ENCODE results near the gene SUSD3. TPM values are rescaled to one million over a fixed set of nuclear protein-coding genes. Genes with fewer than 3 reads are reported as not detected.

Gene SUSD3
- 2.0 TPM for total RNA-seq
- long read RNA-seq, partial matches to known transcripts = 0 of 1 reads
- long read RNA-seq, other reads (novel, unspliced or antisense) = 0 of 1 reads

DNA sequence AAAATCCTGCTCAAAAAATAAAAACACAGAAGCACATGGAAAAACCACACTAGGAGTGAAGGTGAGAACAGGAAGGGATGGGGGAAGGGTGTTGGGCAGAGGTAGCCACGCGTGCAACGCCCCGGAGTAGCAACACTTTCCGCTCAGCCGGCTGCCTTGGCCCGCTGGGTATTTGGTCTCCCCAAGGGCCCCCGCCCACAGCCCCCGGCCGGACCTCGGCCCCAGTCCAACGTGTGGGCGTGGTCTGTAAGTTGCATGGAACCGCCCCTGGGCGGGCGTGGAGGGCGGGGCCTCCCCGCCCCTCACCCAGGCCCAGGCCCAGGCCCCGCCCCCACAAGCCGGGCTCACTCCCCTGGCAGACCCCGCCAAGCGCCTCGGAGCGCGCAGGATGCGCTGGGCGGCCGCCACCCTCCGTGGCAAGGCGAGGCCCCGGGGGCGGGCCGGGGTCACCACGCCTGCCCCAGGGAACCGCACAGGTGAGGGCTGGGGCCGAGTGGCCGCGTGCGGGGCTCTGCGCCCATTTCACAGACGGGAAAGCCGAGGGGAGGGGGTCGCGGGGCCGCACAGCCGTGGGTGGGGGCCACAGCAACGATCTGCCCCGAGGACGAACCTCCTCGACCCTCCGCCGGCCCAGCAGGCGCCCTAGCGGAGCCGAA lies at the start of gene SUSD3:
Gene SUSD3, plus strand, starts transcription at position 347 of the 656 bp plus-strand sequence. Its CDS starts 42 bp downstream, at position 389.
- no peak for DNase-seq (ENCODE audit: low spot score)

DNA sequence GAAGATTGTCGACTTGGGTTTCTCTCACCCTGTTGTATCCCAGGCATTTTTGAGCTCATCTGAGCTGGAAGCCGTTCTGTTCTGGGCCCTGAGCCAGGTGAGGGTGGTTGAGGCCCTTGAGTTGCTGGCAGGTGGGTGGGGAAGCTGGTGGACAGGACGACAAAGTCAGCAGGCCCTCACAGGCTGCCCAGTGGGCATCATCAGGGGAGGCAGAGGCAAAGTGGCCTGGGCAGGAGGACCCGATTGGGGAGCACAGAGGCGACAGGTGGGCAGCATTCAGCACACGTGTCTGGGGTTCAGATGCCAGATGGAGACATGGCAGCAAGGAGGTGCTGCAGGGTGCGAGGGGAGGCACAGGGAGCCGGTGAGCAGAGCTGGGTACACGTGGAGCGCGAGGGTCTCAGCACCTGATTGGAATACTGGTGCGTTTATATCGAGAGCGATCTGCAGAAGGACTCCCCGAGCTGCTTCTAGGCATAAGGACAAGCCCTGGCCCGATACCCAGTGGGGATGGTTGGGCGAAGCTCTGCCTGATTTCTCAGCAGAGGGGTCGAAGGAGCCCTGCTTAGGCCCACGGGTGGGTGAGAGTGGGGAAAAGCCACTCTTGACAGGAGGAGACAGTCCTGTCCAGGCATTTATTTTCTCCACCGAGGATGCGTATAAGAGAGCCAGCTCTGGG lies 49.0 kb upstream of the SUSD3 start:
- peak; percentile 82 for DNase-seq (ENCODE audit: low spot score)

DNA sequence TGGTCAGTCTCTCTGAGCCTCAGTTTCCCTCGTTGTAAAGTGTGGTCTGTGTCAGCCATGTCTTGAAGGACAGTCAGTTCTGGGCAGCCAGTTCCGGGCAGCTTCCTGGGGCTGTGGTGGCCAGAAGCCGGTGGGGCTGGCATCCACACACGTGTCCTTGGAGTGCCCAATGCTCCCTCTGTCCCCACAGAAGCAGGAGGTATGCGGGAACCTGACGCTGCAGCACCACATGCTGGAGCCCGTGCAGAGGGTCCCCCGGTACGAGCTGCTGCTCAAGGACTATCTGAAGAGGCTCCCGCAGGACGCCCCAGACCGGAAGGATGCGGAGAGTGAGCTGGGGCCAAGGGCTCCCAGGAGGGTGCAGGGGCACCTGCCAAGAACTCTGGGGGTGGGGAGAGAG lies 48.4 kb upstream of the SUSD3 start:
- DNase-seq (ENCODE audit: low spot score) = peak; percentile 55

DNA sequence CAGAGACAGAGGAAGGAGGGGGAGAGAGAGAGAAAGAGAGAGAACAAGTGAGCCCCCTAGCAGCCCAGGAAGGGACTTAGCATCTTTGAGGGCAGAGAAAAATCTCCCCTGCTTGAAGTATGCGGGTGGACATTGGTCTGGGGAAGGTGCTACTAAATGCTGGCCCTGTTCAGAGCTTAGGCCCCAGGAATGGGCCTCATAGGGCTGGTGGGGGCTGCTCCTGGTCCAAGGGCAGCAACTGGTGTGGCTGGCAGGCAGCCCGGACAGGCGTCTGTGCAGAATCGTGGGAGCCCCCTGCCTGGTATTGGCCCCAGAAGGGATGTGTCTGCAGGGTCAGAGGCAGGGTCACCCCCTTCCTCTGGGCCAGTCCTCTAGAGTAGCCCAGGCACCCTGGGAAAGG lies 47.8 kb upstream of the SUSD3 start:
- DNase-seq (ENCODE audit: low spot score) = no peak

DNA sequence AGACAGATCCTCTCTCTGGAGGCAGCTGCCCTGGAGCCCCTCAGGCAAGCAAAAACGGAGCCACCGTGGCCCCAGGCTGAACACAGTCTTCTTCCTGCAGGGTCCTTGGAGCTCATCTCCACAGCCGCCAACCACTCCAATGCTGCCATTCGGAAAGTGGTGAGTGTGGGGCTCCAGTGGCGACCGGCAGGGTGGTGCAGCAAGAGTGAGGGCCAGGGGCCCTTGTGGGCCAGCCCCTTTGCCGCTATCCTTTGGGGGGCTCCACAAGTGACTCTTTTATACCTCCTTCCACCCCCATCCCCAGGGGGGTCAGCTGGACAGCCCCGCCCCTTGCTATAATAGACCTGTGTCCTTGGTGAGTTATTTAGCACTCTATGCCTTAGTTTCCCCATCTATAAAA lies 47.4 kb upstream of the SUSD3 start:
- DNase-seq (ENCODE audit: low spot score) = peak; percentile 87

DNA sequence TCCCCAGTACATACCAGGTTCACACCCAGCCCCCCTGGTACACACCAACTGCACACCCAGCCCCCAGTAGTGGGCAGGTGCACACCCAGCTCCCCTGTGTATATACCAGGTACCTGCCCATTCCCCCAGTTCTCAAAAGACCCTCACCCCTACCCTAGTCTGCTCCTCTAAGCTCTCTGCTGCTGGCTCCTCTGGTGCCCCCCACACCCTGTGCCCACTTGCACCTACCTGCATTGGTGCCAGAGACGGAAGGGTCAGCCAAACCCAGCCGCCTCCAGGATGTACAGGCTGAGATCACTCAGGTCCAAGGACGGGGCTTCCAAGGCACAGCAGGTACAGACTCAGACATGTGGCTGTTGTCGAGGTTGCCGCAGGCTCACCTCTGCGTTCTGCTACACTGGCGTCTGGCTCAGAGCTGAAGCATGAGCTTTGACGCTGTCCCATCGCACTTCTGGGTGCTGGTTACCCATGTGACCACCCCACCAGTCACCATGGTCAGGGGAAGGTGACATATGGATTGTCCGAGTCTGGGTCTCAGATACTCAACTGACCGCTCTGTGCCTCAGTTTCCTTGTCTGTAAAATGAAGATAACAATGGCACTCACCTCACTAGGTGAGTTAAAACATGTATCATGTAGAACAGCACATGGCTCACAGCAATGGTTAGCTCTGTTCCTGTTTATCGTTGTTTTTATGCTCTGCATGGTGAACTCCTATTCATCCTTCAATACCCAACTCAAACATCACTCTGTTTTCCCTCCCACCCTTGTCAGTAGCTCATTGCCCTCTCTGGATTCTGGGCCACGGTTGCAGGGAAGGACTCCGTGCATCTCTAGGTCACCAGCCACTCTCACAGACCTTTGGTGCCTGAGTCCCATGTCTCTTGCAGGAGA lies 45.3 kb upstream of the SUSD3 start:
- DNase-seq (ENCODE audit: low spot score) = peak; percentile 65

DNA sequence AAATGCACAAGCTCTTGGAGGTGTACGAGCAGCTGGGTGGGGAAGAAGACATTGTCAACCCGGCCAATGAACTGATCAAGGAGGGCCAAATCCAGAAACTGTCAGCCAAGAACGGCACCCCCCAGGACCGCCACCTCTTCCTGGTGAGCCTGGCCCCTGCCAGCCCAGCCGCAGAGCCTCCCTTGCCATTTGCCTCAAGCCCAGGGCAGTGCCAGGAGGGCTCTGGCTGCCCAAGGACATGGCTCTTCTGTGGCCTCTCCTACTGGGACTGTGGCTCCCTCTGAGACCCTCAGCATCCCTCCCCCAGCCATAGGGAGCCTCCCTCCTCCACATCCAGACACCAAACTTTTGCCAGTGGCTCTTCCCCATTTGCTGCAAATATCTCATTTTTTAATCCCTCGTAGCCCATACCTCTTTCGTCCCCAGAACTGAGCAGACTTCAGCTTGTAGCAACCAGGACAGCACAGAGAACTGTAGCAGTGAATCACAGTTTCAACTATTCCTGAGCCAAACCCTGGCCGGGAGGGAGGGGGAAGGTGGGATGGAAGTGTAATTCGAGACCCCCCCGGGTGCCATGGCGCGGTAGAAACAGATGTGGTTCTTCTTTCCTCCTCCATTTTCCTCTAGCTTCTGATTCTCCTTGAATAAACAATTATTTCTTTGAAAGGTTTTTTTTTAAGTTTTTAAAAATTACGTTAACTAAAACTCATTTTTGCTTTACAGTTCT lies 44.5 kb upstream of the SUSD3 start:
- peak; percentile 87 for DNase-seq (ENCODE audit: low spot score)

DNA sequence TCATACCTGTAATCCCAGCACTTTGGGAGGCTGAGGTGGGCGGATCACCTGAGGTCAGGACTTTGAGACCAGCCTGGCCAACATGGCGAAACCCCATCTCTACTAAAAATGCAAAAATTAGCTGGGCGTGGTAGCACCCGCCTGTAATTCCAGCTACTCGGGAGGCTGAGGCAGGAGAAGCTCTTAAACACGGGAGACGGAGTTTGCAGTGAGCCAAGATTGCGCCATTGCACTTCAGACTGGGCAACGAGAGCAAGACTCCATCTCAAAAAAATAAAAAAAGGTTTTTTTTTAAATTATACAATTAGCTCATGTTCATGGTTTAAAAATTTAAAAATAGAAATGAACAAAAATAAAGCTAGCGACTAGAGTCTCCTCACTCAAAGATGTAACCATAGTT lies 43.3 kb upstream of the SUSD3 start:
- DNase-seq (ENCODE audit: low spot score) = peak; percentile 14

DNA sequence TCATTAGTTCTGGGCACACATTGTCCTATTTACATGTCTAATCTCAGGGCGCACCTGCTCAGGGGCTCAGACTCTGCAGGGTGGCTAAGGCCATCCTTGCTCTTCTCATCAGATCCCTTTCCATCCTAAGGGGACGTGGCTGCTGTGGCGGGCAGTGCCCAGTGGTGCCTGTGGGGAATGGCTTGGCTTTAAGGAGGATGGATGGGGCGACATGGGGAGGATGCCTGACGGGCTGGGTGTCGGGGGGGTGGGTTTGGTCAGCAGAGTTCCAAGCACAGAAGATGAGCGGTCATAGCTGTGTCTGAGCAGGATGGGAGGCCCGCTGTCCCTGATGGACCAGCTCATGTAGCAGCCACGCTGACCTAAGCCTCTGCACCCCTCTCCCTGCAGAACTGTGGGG lies 40.9 kb upstream of the SUSD3 start:
- DNase-seq (ENCODE audit: low spot score) = peak; percentile 67

DNA sequence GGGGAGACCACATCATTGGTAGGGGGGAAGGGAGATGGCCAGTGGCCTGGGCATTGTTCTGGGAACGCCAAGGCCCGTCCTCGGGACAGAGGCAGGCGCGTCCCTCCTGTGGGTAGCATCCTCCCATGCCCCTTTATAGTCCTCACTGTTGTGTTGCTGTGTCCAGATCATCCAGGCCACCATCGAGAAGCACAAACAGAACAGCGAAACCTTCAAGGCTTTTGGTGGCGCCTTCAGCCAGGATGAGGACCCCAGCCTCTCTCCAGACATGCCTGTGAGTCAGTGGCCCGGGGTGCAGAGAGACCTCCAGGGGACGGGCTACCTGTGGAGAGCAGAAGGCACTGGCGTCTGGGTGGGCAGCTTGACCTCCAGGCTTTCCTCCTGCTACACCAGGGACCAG lies 38.4 kb upstream of the SUSD3 start:
- peak; percentile 75 for DNase-seq (ENCODE audit: low spot score)

DNA sequence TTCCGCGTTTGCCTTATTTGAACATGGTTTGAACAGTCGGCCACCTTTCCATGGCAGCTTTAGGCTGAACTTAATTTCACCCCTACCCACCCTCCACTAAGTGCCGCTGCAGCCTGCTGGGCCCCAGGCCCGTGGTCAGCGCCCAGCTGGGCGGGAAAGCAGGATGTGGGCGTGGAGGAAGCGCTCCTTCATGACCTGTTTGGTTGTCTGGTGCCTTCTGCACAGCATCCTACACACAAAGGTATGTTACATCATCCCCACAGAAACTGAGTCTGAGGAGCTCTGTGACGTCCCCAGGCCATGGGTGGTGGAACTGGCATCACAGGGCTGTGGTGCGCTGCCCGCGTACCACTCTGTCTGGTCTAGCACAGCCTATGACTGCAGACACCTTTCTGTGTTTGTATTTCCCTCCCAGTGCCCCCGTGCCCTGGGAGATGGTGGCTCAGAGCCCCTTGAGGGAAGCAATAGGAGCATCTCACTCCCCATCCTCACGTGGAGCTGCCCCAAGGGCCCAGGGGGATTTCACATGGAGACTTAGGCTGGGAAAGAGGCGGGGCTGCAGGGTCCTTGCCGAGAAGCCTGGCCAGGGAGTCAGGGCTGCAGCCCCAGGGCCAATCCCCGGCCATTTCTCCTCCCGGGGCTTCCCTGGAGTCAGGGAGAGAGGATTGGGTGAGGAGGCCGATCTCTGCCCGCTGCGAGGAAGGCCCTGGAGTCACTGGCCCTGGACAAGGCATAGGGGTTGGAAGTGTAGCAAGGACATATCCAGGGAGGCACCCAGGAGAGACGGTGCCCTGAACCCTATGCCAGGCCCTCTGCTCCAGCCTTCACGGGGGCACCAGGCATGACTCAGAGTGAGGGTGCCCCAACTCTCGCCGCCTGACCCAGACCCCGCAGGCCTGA lies 37.5 kb upstream of the SUSD3 start:
- DNase-seq (ENCODE audit: low spot score) = peak; percentile 65

DNA sequence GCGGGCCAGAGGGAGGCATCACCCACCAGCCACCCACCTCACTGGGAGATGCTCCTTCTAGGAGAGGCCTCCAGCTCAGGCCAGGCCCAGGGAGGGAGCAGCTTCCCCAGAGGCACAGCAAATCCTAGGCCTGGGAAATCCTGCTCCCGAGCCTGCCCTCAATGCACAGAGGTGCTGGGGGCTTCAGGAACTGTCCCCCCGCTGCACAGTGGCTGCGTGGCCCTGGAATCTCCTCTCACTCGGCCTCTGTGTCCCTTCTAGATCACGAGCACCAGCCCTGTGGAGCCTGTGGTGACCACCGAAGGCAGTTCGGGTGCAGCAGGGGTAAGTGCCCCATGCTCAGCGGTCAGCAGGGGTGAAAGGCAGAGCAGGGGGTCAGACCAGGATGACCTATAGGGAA lies 36.4 kb upstream of the SUSD3 start:
- no peak for DNase-seq (ENCODE audit: low spot score)

DNA sequence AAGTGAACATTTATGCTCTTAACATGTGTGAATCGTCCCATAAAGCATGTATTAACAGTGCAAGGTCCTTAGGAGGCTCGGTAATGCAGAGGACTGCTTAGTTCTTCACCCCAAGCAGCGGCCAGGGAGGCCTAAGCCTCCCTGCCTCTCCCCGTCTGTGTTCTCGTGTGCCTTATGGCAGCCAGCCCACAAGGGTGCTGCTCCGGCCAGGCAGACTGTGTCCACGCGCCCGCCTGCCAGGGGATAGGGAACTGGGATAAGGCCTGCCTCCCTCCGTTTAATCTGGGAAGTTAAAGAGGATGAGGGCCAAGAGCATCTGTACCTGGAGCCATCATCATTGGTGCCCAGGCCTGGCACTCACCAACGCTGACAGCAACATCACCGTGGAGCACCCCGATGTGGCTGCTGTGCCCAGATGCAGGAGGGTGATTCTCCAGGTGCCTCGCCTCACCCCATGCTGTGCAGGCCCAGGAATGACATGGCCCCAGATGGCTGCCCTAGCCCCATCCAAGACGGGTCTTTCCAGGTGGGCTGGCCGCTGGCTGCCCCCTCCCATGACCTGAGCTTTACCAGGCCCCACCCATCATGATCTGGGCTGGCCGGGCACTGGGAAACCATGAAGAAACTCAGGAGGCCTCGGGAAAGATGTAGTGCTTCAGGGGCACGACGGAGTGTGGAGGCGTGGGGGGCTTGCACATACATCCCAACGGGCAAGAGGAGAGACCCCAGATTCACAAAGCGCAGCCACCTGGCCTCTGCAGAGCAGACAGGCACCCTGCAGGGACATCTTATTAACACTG lies 35.6 kb upstream of the SUSD3 start:
- no peak for DNase-seq (ENCODE audit: low spot score)

DNA sequence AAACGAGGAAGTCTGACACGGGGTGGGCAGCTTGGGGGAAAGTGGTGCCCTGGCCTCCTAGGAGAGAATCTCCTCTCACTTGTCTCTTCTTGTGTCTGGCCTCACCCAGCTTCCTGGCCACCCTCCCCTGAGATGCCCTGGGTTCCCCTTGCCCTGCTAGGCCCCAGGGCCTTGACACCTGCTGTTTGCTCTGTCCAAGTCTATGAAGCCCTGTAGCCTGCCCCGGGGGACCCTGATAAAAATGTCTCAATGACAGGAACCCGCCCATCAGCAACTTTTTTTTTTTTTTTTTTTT lies 35.0 kb upstream of the SUSD3 start:
- no peak for DNase-seq (ENCODE audit: low spot score)

DNA sequence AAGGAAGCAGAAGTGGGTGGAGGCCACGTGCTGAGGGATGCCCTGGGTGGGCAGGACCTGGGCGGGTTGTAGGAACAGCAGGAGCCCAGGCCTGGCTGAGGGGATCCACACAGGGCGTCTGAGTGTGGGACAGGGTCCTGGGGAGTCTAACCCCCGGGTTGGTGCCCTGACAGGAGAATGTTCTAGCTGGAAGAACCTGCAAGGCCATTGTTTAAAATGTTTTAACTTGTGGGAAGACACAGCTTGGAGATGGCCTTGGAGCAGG lies 33.9 kb upstream of the SUSD3 start:
- no peak for DNase-seq (ENCODE audit: low spot score)

DNA sequence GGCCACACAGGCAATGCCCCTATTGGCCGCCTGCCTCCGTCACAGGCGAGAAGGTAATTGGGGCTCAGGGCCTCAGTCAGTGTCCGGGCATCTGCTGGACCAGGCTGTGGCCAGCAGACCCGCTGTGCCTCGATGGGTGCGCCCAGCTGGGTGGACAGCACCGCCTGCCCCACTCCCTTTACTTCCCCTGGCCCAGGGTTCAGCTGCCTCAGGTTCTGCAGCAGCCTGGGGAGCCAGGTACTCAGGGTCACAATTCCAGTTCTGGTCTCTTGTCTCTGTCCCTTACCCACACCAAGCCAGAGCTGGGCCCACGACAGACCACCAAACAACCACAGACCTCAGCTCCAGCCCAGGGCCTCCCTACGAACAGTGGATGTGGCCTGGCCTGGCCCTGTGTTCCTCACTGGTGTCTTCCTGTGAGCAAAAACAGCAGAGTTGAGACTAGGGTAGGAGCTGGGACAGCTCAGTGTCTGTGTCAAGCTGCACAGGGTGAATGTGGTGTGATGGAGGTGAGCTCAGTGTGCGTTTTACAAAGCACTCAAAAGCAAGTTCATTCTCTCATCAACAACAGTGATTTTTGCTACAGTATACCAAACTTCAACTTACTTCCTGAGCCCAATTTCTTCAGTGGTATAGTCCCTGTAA lies 33.4 kb upstream of the SUSD3 start:
- no peak for DNase-seq (ENCODE audit: low spot score)

DNA sequence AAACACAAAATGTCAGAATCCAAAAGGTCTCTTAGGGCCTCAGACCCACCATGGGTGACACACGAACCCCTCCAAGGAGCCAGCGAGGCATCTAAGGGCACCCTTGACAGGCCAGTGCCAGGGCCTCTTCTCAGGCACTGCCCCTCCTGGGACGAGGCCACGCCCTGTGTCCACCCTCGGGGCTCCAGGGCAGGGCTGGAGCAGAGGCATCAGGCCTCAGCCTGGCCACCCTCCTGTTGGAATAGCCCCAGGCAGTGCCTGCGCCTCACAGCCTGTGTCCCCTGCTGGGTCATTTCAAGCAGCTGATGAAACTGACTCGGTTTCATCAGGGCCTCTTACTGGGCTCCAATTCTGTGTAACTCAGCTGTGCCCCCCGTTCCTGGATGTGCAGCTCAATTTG lies 32.8 kb upstream of the SUSD3 start:
- DNase-seq (ENCODE audit: low spot score) = no peak

DNA sequence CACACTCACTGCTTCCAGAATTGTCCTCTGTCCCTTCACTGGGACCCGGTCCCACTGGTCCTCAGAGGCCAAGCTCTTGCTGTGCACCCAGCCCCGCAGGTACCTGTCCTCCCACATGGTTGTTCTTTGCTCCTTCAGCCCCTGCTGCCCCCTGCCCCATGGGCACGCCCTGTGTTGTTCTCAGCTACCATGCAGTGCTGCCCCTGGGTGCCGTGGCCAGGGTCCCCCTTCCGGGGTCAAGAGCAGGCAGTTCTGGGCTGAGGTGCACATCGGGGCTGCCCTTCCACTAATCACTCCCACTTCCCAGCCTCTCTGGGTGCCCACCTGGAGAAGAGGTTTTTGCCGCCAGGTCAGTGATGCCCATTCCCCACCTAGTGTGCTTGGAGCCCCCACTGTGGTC lies 31.9 kb upstream of the SUSD3 start:
- DNase-seq (ENCODE audit: low spot score) = no peak

DNA sequence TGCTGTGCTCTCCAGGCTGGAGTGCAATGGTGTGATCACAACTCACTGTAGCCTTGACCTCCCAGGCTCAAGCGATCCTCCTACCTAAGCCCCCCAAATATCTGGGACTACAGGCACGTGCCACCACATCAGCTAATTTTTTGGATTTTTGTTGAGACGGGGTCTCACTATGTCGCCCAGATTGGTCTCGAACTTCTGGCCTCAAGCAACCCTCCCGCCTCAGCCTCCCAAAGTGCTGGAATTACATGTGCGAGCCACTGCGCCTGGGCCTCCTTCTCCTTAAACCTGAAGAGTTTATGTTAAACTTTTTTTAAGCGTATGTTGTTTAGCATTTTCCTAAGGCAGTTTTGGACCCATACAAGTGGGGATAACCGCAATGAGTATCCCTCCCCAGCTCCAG lies 30.8 kb upstream of the SUSD3 start:
- no peak for DNase-seq (ENCODE audit: low spot score)
